Endothelial cell (in vitro differentiated cells): ENCODE measurements around the gene YAE1. TPM values are rescaled to one million over a fixed set of nuclear protein-coding genes. Genes with fewer than 3 reads are reported as not detected.

Experiments
- DNase-seq: peaks from one replicate; pipeline ENCODE4 v3.0.0; 2021; ENCODE audit warnings: low spot score
- H3K27ac Mint-ChIP-seq: one replicate; pipeline ENCODE4 v1.8.0; 2021; ENCODE audit warnings: mixed read lengths, inconsistent platforms; ENCODE audit not compliant: unreplicated experiment
- H3K27me3 Mint-ChIP-seq: one replicate; pipeline ENCODE4 v1.8.0; 2021; ENCODE audit warnings: mild to moderate bottlenecking, moderate library complexity, mixed read lengths, inconsistent platforms; ENCODE audit not compliant: unreplicated experiment
- H3K36me3 Mint-ChIP-seq: one replicate; pipeline ENCODE4 v1.8.0; 2021; ENCODE audit warnings: mild to moderate bottlenecking, low read depth, mixed read lengths, inconsistent platforms; ENCODE audit not compliant: unreplicated experiment
- H3K4me1 Mint-ChIP-seq: one replicate; pipeline ENCODE4 v1.8.0; 2021; ENCODE audit warnings: mild to moderate bottlenecking, mixed read lengths, inconsistent platforms; ENCODE audit not compliant: unreplicated experiment
- H3K4me3 Mint-ChIP-seq: one replicate; pipeline ENCODE4 v1.8.0; 2021; ENCODE audit warnings: mild to moderate bottlenecking, mixed read lengths, inconsistent platforms; ENCODE audit not compliant: unreplicated experiment
- H3K9me3 Mint-ChIP-seq: one replicate; pipeline ENCODE4 v1.8.0; 2021; ENCODE audit warnings: mixed read lengths, inconsistent platforms; ENCODE audit not compliant: unreplicated experiment
- CTCF ChIP-seq: fragments of 200-600 bp; sonication (generic); IDR thresholded peaks from one replicate; pipeline ENCODE4 v1.5.0; 2021; ENCODE audit warnings: antibody characterized with exemption; ENCODE audit not compliant: unreplicated experiment
- total RNA-seq: library from RNA; stranded (reverse); fragmentation: NEBNext Ultra II Directional; extraction: Animal tissue kit (Norgen Biotek cat#: 25700); gene quantifications from one replicate; pipeline ENCODE4 v1.2.1, GENCODE V29; 2021; ENCODE audit not compliant: unreplicated experiment

The YAE1 gene
- total RNA-seq, 1 donor from 2014 or later = 13.4 TPM

DNA sequence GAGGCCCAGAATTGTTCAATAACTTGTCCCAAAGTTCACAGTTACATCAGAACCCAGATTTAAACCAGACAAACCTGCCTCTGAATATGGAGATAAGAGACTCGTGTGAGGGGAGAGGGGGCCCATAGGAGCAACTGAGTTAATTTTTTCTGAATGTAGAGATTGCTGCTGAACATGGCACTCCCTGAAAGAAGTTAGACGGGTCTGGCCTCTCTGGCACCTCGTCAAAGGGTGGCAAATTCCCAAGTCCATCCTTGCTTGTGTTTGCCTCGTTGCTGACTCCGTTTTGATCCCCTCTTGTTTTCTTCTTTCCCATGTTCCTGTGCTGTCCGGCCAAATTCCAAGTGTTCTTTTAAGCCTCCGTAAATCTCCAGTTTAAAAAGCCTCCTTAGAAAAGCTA is 35.2 kb upstream of the YAE1 start:
- H3K9me3 Mint-ChIP-seq = no peaks in the 10 kb centered on the region
- no peaks in the 10 kb centered on the region for H3K27me3 Mint-ChIP-seq
- no peak overlapping the region for H3K4me3 Mint-ChIP-seq
- no peak overlapping the region for H3K27ac Mint-ChIP-seq
- H3K4me1 Mint-ChIP-seq = peaks cover 6% of the 10 kb centered on the region
- H3K36me3 Mint-ChIP-seq = no peaks in the 10 kb centered on the region
- no peak for TF ChIP-seq CTCF
- DNase-seq = no peak

DNA sequence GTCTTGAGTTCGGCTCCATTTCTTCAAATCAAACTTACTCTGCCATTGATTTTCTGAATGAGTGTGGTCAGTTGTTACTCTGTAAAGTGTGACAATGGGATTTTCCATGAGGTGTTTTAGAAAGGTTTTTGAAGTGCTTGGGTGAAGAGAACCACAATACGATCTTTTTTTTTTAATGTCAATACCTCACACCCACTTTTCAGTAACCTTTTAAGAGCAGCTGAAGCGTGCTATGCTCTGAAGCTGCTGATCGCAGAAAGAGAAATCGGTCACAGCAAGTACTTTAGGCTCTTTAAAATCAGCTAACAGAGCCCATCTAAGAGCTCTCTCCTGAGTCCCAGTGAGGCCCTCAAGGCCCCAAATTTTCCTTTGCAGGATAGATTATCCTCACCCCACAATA is 34.4 kb upstream of the YAE1 start:
- H3K4me1 Mint-ChIP-seq = peaks cover 12% of the 10 kb centered on the region
- DNase-seq = no peak
- no peak overlapping the region for H3K27ac Mint-ChIP-seq
- TF ChIP-seq CTCF = no peak
- no peaks in the 10 kb centered on the region for H3K36me3 Mint-ChIP-seq
- no peak overlapping the region for H3K4me3 Mint-ChIP-seq
- no peaks in the 10 kb centered on the region for H3K9me3 Mint-ChIP-seq
- no peaks in the 10 kb centered on the region for H3K27me3 Mint-ChIP-seq

DNA sequence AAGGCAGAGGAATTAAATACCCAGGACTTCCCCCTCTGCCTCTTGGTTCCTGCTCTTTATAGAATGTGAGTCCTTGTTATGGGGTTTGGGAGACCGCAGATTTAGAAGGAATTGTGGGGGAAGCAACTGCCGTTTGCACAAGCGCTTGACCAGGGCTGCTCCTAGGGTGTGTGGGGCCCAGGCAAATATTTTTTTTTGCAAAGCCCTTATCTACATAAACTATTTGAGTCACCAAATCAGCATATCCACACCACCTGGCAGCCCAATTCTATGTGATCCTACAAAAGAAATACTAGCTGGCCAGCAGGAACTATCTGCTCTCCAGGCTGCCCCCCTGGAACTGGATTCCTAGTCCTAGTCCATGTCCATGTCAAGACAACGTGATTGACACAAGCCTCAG is 33.4 kb upstream of the YAE1 start:
- Mint-ChIP-seq H3K4me3 (no peak overlapping the region), H3K9me3 (no peaks in the 10 kb centered on the region), H3K27me3 (no peaks in the 10 kb centered on the region), H3K4me1 (peaks cover 12% of the 10 kb centered on the region), H3K36me3 (no peaks in the 10 kb centered on the region), H3K27ac (no peak overlapping the region)
- no peak for DNase-seq
- no peak for TF ChIP-seq CTCF

DNA sequence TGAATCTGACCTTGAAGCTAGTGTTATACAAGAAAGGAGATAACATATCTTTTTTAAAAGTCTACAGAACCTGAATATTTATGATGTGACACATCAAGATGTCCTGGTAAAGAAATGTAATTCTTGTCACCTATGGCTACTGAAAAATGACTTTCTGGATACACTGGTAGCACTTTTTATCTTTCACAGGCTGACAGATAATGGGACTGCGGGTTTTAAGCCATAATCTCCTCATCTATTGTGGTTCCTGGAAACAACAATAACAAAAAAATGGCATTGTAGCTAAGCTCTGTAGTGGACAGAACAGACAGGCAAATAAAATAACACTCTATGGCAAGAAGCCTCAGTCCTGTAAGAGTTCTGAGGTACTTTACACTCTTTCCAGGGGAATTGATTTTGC is 31.6 kb upstream of the YAE1 start:
- no peak for DNase-seq
- no peak for TF ChIP-seq CTCF
- H3K4me1 Mint-ChIP-seq = peaks cover 12% of the 10 kb centered on the region
- no peaks in the 10 kb centered on the region for H3K27me3 Mint-ChIP-seq
- H3K9me3 Mint-ChIP-seq = no peaks in the 10 kb centered on the region
- H3K4me3 Mint-ChIP-seq = no peak overlapping the region
- H3K27ac Mint-ChIP-seq = no peak overlapping the region
- no peaks in the 10 kb centered on the region for H3K36me3 Mint-ChIP-seq

DNA sequence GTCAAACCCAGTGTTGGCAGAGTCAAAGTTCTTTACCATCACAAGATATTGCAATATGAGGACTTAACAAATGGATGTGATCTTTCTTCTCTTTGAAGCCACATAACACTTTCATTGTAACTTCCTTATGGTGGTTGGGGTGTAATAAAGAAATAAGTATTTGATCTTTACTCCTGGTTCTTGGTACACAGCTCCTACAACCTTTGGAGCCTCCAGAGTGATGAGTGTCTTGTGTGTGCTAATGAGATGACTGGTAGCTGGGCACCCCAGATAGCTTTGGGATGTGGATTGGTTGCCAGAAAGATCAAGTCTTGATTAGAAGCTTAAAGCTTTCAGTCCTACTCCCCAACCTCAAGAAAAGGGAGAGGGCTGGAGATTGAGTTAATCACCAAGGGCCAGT is 31.1 kb upstream of the YAE1 start:
- Mint-ChIP-seq H3K27ac (no peak overlapping the region), H3K9me3 (no peaks in the 10 kb centered on the region), H3K36me3 (no peaks in the 10 kb centered on the region), H3K27me3 (no peaks in the 10 kb centered on the region), H3K4me3 (no peak overlapping the region), H3K4me1 (peaks cover 16% of the 10 kb centered on the region)
- DNase-seq = no peak
- no peak for TF ChIP-seq CTCF
